ENCODE data around the gene KCTD8.

- no peak for TF ChIP-seq EP300 (IDR thresholded peaks at IDR 0.05)
- no peak for TF ChIP-seq CTCF (IDR thresholded peaks at IDR 0.05)
- TF ChIP-seq POLR2A (IDR thresholded peaks at IDR 0.05) = no peak
Measured at GRCh38 chr4:44479731-44480130, 31.1 kb upstream of the KCTD8 start.
